ENCODE data around the gene SPOCK1. TPM values are rescaled to one million over a fixed set of nuclear protein-coding genes. Genes with fewer than 3 reads are reported as not detected.

SPOCK1 gene
- total and polyA plus RNA-seq, 2 donors (not counting 3 experiments of a cell fraction or from before 2014, with no cell fraction given), result 144 to 280 TPM

- Histone ChIP-seq H3K27ac (ENCODE audit: insufficient read depth, low read depth, low read length) (no peak overlapping the region), H2AFZ (ENCODE audit: low read depth, low read length) (no peak overlapping the region), H3K4me3 (replicated peaks in 1 of 3; ENCODE audit: insufficient read depth in 1 of 3, low read depth in 1 of 3, low read length in 3 of 3) (no peak overlapping the region), H3K36me3 (ENCODE audit: control insufficient read depth in 2 of 2, extremely low read depth in 1 of 2, insufficient read depth in 2 of 2, low read length in 2 of 2) (no peaks in the 10 kb centered on the region), H3K27me3 (ENCODE audit: control insufficient read depth in 2 of 2, insufficient read depth in 2 of 2, low read length in 2 of 2) (no peaks in the 10 kb centered on the region), H3K9me1 (replicated peaks; ENCODE audit: control insufficient read depth, extremely low read depth, insufficient read depth, low read length) (no peaks in the 10 kb centered on the region), H4K20me1 (replicated peaks; ENCODE audit: control insufficient read depth, extremely low read depth, insufficient read depth, low read length) (no peaks in the 10 kb centered on the region), H3K9me3 (replicated peaks; ENCODE audit: control insufficient read depth, insufficient read depth, low read length) (no peaks in the 10 kb centered on the region), H3K79me2 (ENCODE audit: control insufficient read depth, insufficient read depth, low read length) (peaks cover 51% of the 10 kb centered on the region), H3K9ac (replicated peaks; ENCODE audit: extremely low read depth, insufficient read depth, low read length) (no peak overlapping the region), H3K4me2 (ENCODE audit: insufficient read depth, low read length) (no peak overlapping the region), H3K4me1 (ENCODE audit: control insufficient read depth, extremely low read depth, insufficient read depth, low read length) (no peaks in the 10 kb centered on the region)
- ChIA-PET POLR2A (no interaction called here), CTCF (interaction anchor here (1.3 to 1.9 kb wide), 4 partner anchors 16 to 75 kb away, joined by 3 to 7 read pairs (median 4); no protein-coding TSS in a partner anchor)
- FAIRE-seq, result no peak
- TF ChIP-seq POLR2AphosphoS5 (IDR thresholded peaks at IDR 0.05; ENCODE audit: insufficient read depth, low read depth, low read length) (no peak), GATA2 (IDR thresholded peaks at IDR 0.05; ENCODE audit: insufficient read depth, insufficient read length, low read depth, low read length) (peak; percentile 84), FOS (IDR thresholded peaks at IDR 0.05; ENCODE audit: borderline replicate concordance, insufficient read depth, low read length) (peak; percentile 57)
- DNase-seq (ENCODE audit: low read depth, low spot score), result peak; percentile 20
- dilution Hi-C loops (cut with MboI; ENCODE audit: extremely low pct_ligation_motif_present, low sequenced_read_pairs), result no loop called here
- no TSS peak for BruUV-seq (replicated peaks)
- intact Hi-C loops (cut with micrococcal nuclease), result no loop called here
These were observed 103.9 kb downstream of the SPOCK1 start for GRCh38 chr5:137395011-137395755.

GRCh38 chr5:137394380-137394779, 104.7 kb downstream of the SPOCK1 start:
- H3K4me2 ChIP-seq (ENCODE audit: insufficient read depth, low read length), result no peak overlapping the region
- intact Hi-C loops (cut with micrococcal nuclease), result no loop called here
- no peak overlapping the region for H3K4me3 ChIP-seq (replicated peaks in 1 of 3; ENCODE audit: insufficient read depth in 1 of 3, low read depth in 1 of 3, low read length in 3 of 3)
- H3K9me3 ChIP-seq (replicated peaks; ENCODE audit: control insufficient read depth, insufficient read depth, low read length), result no peaks in the 10 kb centered on the region
- no peaks in the 10 kb centered on the region for H4K20me1 ChIP-seq (replicated peaks; ENCODE audit: control insufficient read depth, extremely low read depth, insufficient read depth, low read length)
- DNase-seq (ENCODE audit: low read depth, low spot score), result no peak
- no peaks in the 10 kb centered on the region for H3K4me1 ChIP-seq (ENCODE audit: control insufficient read depth, extremely low read depth, insufficient read depth, low read length)
- TF ChIP-seq FOS (IDR thresholded peaks at IDR 0.05; ENCODE audit: borderline replicate concordance, insufficient read depth, low read length) (no peak), GATA2 (IDR thresholded peaks at IDR 0.05; ENCODE audit: insufficient read depth, insufficient read length, low read depth, low read length) (no peak), MYC (IDR thresholded peaks at IDR 0.05; ENCODE audit: low read depth, low read length) (no peak), JUN (IDR thresholded peaks at IDR 0.05; ENCODE audit: borderline replicate concordance, insufficient read depth, insufficient read length, low read depth) (no peak), POLR2AphosphoS5 (IDR thresholded peaks at IDR 0.05; ENCODE audit: insufficient read depth, low read depth, low read length) (no peak), EZH2 (IDR thresholded peaks at IDR 0.05; ENCODE audit: borderline replicate concordance, low read depth, low read length, severe bottlenecking) (no peak), CTCF (IDR thresholded peaks at IDR 0.05; ENCODE audit: extremely low read depth in 1 of 2, insufficient read depth in 1 of 2, low read depth in 1 of 2, low read length in 2 of 2) (no peak), POLR2A (IDR thresholded peaks at IDR 0.05; ENCODE audit: low read depth, low read length) (no peak), MAX (IDR thresholded peaks at IDR 0.05; ENCODE audit: insufficient read depth, insufficient read length) (no peak)
- H3K27ac ChIP-seq (ENCODE audit: insufficient read depth, low read depth, low read length), result no peak overlapping the region
- no peak overlapping the region for H3K9ac ChIP-seq (replicated peaks; ENCODE audit: extremely low read depth, insufficient read depth, low read length)
- POLR2A ChIA-PET, result no interaction called here
- H3K79me2 ChIP-seq (ENCODE audit: control insufficient read depth, insufficient read depth, low read length), result peaks cover 52% of the 10 kb centered on the region
- H3K27me3 ChIP-seq (ENCODE audit: control insufficient read depth in 2 of 2, insufficient read depth in 2 of 2, low read length in 2 of 2), result no peaks in the 10 kb centered on the region
- dilution Hi-C loops (cut with MboI; ENCODE audit: extremely low pct_ligation_motif_present, low sequenced_read_pairs), result no loop called here
- no peaks in the 10 kb centered on the region for H3K36me3 ChIP-seq (ENCODE audit: control insufficient read depth in 2 of 2, extremely low read depth in 1 of 2, insufficient read depth in 2 of 2, low read length in 2 of 2)
- BruUV-seq (replicated peaks), result no TSS peak
- CTCF ChIA-PET, result interaction anchor here (1.9 kb wide), 2 partner anchors 15 to 49 kb away, joined by 6 to 7 read pairs; no protein-coding TSS in a partner anchor
- no peaks in the 10 kb centered on the region for H3K9me1 ChIP-seq (replicated peaks; ENCODE audit: control insufficient read depth, extremely low read depth, insufficient read depth, low read length)
- H2AFZ ChIP-seq (ENCODE audit: low read depth, low read length), result no peak overlapping the region
- no peak for FAIRE-seq

Measured in endothelial cell of umbilical vein (primary cell).